ENCODE measurements around the gene TMPRSS11E.
"Not testable (repeated sequence)": the region's sequence is repeated elsewhere in the genome, so short reads cannot be mapped to it uniquely, and the experiment has no call there.

TMPRSS11E gene

GRCh38 chr4:68447201-68447600, at the start of gene TMPRSS11E:
TMPRSS11E (plus strand) TSS chr4:68447463; CDS start chr4:68447513, 50 bp downstream.
- no peak for DNase-seq

GRCh38 chr4:68399306-68399705, 48.0 kb upstream of the TMPRSS11E start:
- no peak for DNase-seq

GRCh38 chr4:68401231-68401630, 46.0 kb upstream of the TMPRSS11E start:
- DNase-seq, result no peak

GRCh38 chr4:68404153-68404552, 43.1 kb upstream of the TMPRSS11E start:
- no peak for DNase-seq

GRCh38 chr4:68405718-68406478, 41.4 kb upstream of the TMPRSS11E start:
- not testable (repeated sequence) for DNase-seq

- no peak for DNase-seq
Observed at GRCh38 chr4:68406479-68406859, 40.8 kb upstream of the TMPRSS11E start.

- DNase-seq, result not testable (repeated sequence)
Observed at GRCh38 chr4:68407015-68407867, 40.0 kb upstream of the TMPRSS11E start.

GRCh38 chr4:68407868-68408190, 39.4 kb upstream of the TMPRSS11E start:
- no peak for DNase-seq

- DNase-seq, result no peak
Observed at GRCh38 chr4:68410149-68410548, 37.1 kb upstream of the TMPRSS11E start.

- DNase-seq, result no peak
Observed at GRCh38 chr4:68410643-68411042, 36.6 kb upstream of the TMPRSS11E start.

- not testable (repeated sequence) for DNase-seq
Observed at GRCh38 chr4:68412031-68412430, 35.2 kb upstream of the TMPRSS11E start.

GRCh38 chr4:68416591-68416990, 30.7 kb upstream of the TMPRSS11E start:
- no peak for DNase-seq

GRCh38 chr4:68426516-68426915, 20.7 kb upstream of the TMPRSS11E start:
- no peak for DNase-seq

- no peak for DNase-seq
Observed at GRCh38 chr4:68430337-68430736, 16.9 kb upstream of the TMPRSS11E start.

GRCh38 chr4:68432320-68432719, 14.9 kb upstream of the TMPRSS11E start:
- no peak for DNase-seq

- DNase-seq, result no peak
Observed at GRCh38 chr4:68433582-68433981, 13.7 kb upstream of the TMPRSS11E start.

GRCh38 chr4:68434277-68434676, 13.0 kb upstream of the TMPRSS11E start:
- DNase-seq, result no peak

GRCh38 chr4:68434836-68435235, 12.4 kb upstream of the TMPRSS11E start:
- no peak for DNase-seq

GRCh38 chr4:68445111-68445510, 2.2 kb upstream of the TMPRSS11E start:
- DNase-seq, result no peak

- no peak for DNase-seq
Observed at GRCh38 chr4:68451246-68452211, 4.3 kb downstream of the TMPRSS11E start.

- DNase-seq, result no peak
Observed at GRCh38 chr4:68460085-68460484, 12.8 kb downstream of the TMPRSS11E start.

- DNase-seq, result no peak
Observed at GRCh38 chr4:68461790-68462189, 14.5 kb downstream of the TMPRSS11E start.

GRCh38 chr4:68462691-68463090, 15.4 kb downstream of the TMPRSS11E start:
- no peak for DNase-seq
